K562 (cell line): Measurements from ENCODE around the gene IDI2. TPM values are rescaled to one million over a fixed set of nuclear protein-coding genes. Genes with fewer than 3 reads are reported as not detected.
A peak's percentile ranks its signal among the peaks of the same experiment; 100 is the strongest.

Source experiments
- ATAC-seq: fragments of 200-7000 bp; cut with Tn5 transposase; 3 replicates; pipeline ENCODE4 v1.9.1; 2020; ENCODE audit warnings: moderate library complexity
- BruUV-seq: library from RNA; stranded (reverse); fragments of 400-500 nt; replicated peaks from 2 replicates; lab custom pipeline; 2021; lab: Mats Ljungman, UMichigan
- CTCF ChIA-PET: fragments of 300-600 bp; formaldehyde crosslinking; extraction: SDS; loops from one replicate; lab custom pipeline; 2021; ENCODE audit warnings: low intra/inter-chr PET ratio; lab: Yijun Ruan, JAX
- POLR2A ChIA-PET: fragments of 300-600, 350-650 bp; sonication (Branson Sonifier 250); formaldehyde crosslinking; extraction: SDS; loops from one replicate; lab custom pipeline; 2021; ENCODE audit warnings: antibody characterized with exemption, inconsistent platforms; lab: Yijun Ruan, JAX
- DNase-seq, 4 experiments: peaks; one replicate each; pipeline versions ENCODE4 v3.0.0 to v3.0.0-alpha.2; 2011 to 2018; ENCODE audit warnings: low spot score in 3 of 4, mixed read lengths in 3 of 4; ENCODE audit errors: extremely low read depth in 1 of 4
- FAIRE-seq: peaks from 2 replicates; lab custom pipeline; 2011; peaks lifted over from hg19 to GRCh38; lab: Jason Lieb, UNC
- H2AFZ ChIP-seq: 2 replicates; pipeline ENCODE4 v1.6.0; 2011; ENCODE audit warnings: low read depth, low read length, control low read depth, inconsistent platforms
- H3K27ac ChIP-seq: fragments of 200-600 bp; 3 replicates; pipeline ENCODE4 v1.8.0; 2011; ENCODE audit warnings: low read depth, mild to moderate bottlenecking, control low read depth, inconsistent platforms, low read length, moderate library complexity, mixed read lengths; ENCODE audit errors: extremely low read depth
- H3K27me3 ChIP-seq, 2 experiments: fragments of 300-600 bp in 1 of 2; 2 replicates in 1 of 2; 3 replicates in 1 of 2; pipeline versions ENCODE4 v1.6.0 to v1.8.0; 2011; ENCODE audit warnings: inconsistent platforms in 2 of 2, low read length in 2 of 2, mild to moderate bottlenecking in 1 of 2, mixed read lengths in 1 of 2, moderate library complexity in 1 of 2; ENCODE audit not compliant: control insufficient read depth in 2 of 2, insufficient read depth in 2 of 2
- H3K36me3 ChIP-seq: fragments of 300-600 bp; 3 replicates; pipeline ENCODE4 v1.8.0; 2011; ENCODE audit warnings: mild to moderate bottlenecking, low read length, inconsistent platforms; ENCODE audit not compliant: control insufficient read depth, insufficient read depth
- H3K4me1 ChIP-seq, 2 experiments: fragments of 200-600 bp in 1 of 2; replicated peaks in 1 of 2; 2 replicates in 1 of 2; 3 replicates in 1 of 2; pipeline versions ENCODE4 v1.5.1 to v1.8.0; 2011; ENCODE audit warnings: inconsistent platforms in 2 of 2, low read length in 2 of 2, mild to moderate bottlenecking in 1 of 2, mixed read lengths in 1 of 2, moderate library complexity in 1 of 2; ENCODE audit not compliant: control insufficient read depth in 2 of 2, insufficient read depth in 2 of 2
- H3K4me2 ChIP-seq: 2 replicates; pipeline ENCODE4 v1.6.1; 2011; ENCODE audit warnings: low read length, control low read depth, inconsistent platforms, mixed read lengths; ENCODE audit not compliant: insufficient read depth
- H3K4me3 ChIP-seq: fragments of 200-600 bp; sonication (generic), shearing (Covaris generic); 2 replicates; pipeline ENCODE4 v1.5.1; 2016; ENCODE audit warnings: control low read depth, inconsistent platforms
- H3K79me2 ChIP-seq: fragments of 200-600 bp; 3 replicates; pipeline ENCODE4 v1.8.0; 2011; ENCODE audit warnings: low read length, inconsistent platforms; ENCODE audit not compliant: control insufficient read depth, insufficient read depth
- H3K9ac ChIP-seq, 2 experiments: 2 replicates each; pipeline versions ENCODE4 v1.6.0 to v1.6.1; 2011; ENCODE audit warnings: low read depth in 2 of 2, low read length in 2 of 2, control low read depth in 1 of 2, inconsistent platforms in 1 of 2, mild to moderate bottlenecking in 1 of 2, mixed read lengths in 1 of 2; ENCODE audit not compliant: insufficient read depth in 1 of 2
- H3K9me1 ChIP-seq: one replicate; pipeline ENCODE4 v1.6.0; 2011; ENCODE audit warnings: inconsistent platforms, mild to moderate bottlenecking, low read length, moderate library complexity; ENCODE audit not compliant: control insufficient read depth, insufficient read depth
- H3K9me3 ChIP-seq: replicated peaks from 2 replicates; pipeline ENCODE4 v1.5.1; 2011; ENCODE audit warnings: low read depth, low read length, inconsistent platforms; ENCODE audit not compliant: control insufficient read depth, insufficient read depth
- H4K20me1 ChIP-seq: replicated peaks from 2 replicates; pipeline ENCODE4 v1.6.1; 2011; ENCODE audit warnings: low read length, inconsistent platforms, mixed read lengths; ENCODE audit not compliant: control insufficient read depth, insufficient read depth
- ARID4B ChIP-seq: sonication (generic); formaldehyde crosslinking; IDR thresholded peaks from 2 replicates; pipeline ENCODE4 v1.8.0; 2022; ENCODE audit warnings: mild to moderate bottlenecking, missing genetic modification reagents
- BACH1 ChIP-seq: fragments of 200-800 bp; sonication (Bioruptor generic); IDR thresholded peaks from 2 replicates; pipeline ENCODE4 v1.6.1; 2016; ENCODE audit warnings: missing genetic modification characterization, missing compliant biosample characterization
- C11orf30 ChIP-seq: fragments of 450-650 bp; IDR thresholded peaks from 2 replicates; pipeline ENCODE4 v1.6.1; 2016; ENCODE audit warnings: low read depth, mild to moderate bottlenecking
- CBFA2T2 ChIP-seq: fragments of 450-650 bp; conservative IDR thresholded peaks from 2 replicates; pipeline ENCODE4 v1.6.1; 2017; ENCODE audit warnings: mild to moderate bottlenecking
- CREB3L1 ChIP-seq: fragments of 450-650 bp; IDR thresholded peaks from 2 replicates; pipeline ENCODE4 v1.6.1; 2014; ENCODE audit warnings: low read depth, mild to moderate bottlenecking, moderate library complexity, borderline replicate concordance
- FOXM1 ChIP-seq, 2 experiments: fragments of 450-650 bp in 1 of 2; sonication (generic) in 1 of 2; formaldehyde crosslinking in 1 of 2; IDR thresholded peaks; 2 replicates each; pipeline versions ENCODE4 v1.6.1 to v1.9.0; 2017 to 2022; ENCODE audit warnings: low read depth in 2 of 2, mild to moderate bottlenecking in 2 of 2, missing genetic modification reagents in 1 of 2, moderate library complexity in 1 of 2
- LCOR ChIP-seq: sonication (generic); formaldehyde crosslinking; IDR thresholded peaks from 2 replicates; pipeline ENCODE4 v1.8.0; 2022; ENCODE audit warnings: mild to moderate bottlenecking, missing genetic modification reagents
- MECOM ChIP-seq: fragments of 250-450 bp; sonication (Bioruptor Pico); IDR thresholded peaks from 2 replicates; pipeline ENCODE4 v1.8.0; 2022; ENCODE audit warnings: inconsistent platforms
- MEF2A ChIP-seq: IDR thresholded peaks from 2 replicates; pipeline ENCODE4 v1.6.1; 2011; ENCODE audit warnings: low read depth, mild to moderate bottlenecking, low read length, moderate library complexity; ENCODE audit not compliant: control insufficient read depth
- MEF2D ChIP-seq: conservative IDR thresholded peaks from 2 replicates; pipeline ENCODE4 v1.6.1; 2016; ENCODE audit warnings: low read depth, missing genetic modification characterization, missing compliant biosample characterization
- MEIS2 ChIP-seq: fragments of 450-650 bp; IDR thresholded peaks from 2 replicates; pipeline ENCODE4 v1.6.1; 2014; ENCODE audit warnings: mild to moderate bottlenecking; ENCODE audit not compliant: partially characterized antibody
- NFIC ChIP-seq: fragments of 450-650 bp; IDR thresholded peaks from 2 replicates; pipeline ENCODE4 v1.6.1; 2017; ENCODE audit warnings: mild to moderate bottlenecking, inconsistent platforms
- SMARCA4 ChIP-seq: fragments of 450-650 bp; IDR thresholded peaks from 2 replicates; pipeline ENCODE4 v1.6.1; 2016
- TBL1XR1 ChIP-seq, 2 experiments: IDR thresholded peaks; 2 replicates each; pipeline ENCODE4 v1.6.1; 2012; ENCODE audit warnings: improper control_type of control experiment in 2 of 2, low read length in 2 of 2, mild to moderate bottlenecking in 1 of 2
- ZNF311 ChIP-seq: fragments of 250-450 bp; sonication (Bioruptor Pico); IDR thresholded peaks from 2 replicates; pipeline ENCODE4 v1.4.0; 2020; ENCODE audit warnings: mild to moderate bottlenecking, moderate library complexity
- ZNF695 ChIP-seq: fragments of 450-650 bp; formaldehyde crosslinking; IDR thresholded peaks from 2 replicates; pipeline ENCODE4 v1.4.0; 2020; ENCODE audit warnings: mild to moderate bottlenecking, moderate library complexity
- ZSCAN32 ChIP-seq: fragments of 450-650 bp; formaldehyde crosslinking; IDR thresholded peaks from 2 replicates; pipeline ENCODE4 v1.4.0; 2020; ENCODE audit warnings: mild to moderate bottlenecking, moderate library complexity
- WGBS: fragments of 100-300 bp; shearing (Covaris generic); methylation state at CpG from one replicate; pipeline ENCODE4 v1.1.6; 2016; ENCODE audit warnings: low coverage, mixed read lengths; ENCODE audit not compliant: insufficient coverage; ENCODE audit errors: missing lambda C conversion rate; 5-methylcytosine and 5-hydroxymethylcytosine counted together
- in situ Hi-C: fragments of 300-500 bp; cut with MboI; formaldehyde crosslinking; loops from 4 replicates; pipeline ENCODE4 v1.15.0; 2018; ENCODE audit warnings: inconsistent platforms, mixed read lengths
- intact Hi-C: fragments of 100-400 bp; cut with micrococcal nuclease; formaldehyde crosslinking; loops from 2 replicates; pipeline ENCODE4 v1.14.2; 2022
- polyA plus RNA-seq, 8 experiments: library from polyadenylated mRNA; depleted of rRNA in 4 of 8; stranded (reverse) in 5 of 8; unstranded in 3 of 8; fragments of >200 nt; fragmentation: Nextera tagmentation in 2 of 8; fragmentation: Illumina TruSeq in 1 of 8; extraction: Ambion mirVana in 2 of 8; extraction: Trizol in 1 of 8; gene quantifications; 2 replicates each; pipeline versions ENCODE4 v1.2.1 to v1.2.3, GENCODE V29; 2011 to 2014; ENCODE audit warnings: inconsistent platforms in 1 of 8, missing spikeins in 1 of 8
- total RNA-seq, 7 experiments: library from RNA; depleted of rRNA in 6 of 7; stranded (reverse); fragments of >200 nt in 6 of 7; fragmentation: Illumina TruSeq in 2 of 7; extraction: Trizol in 2 of 7; gene quantifications; 2 replicates each; pipeline versions ENCODE4 v1.2.1 to v1.2.3, GENCODE V29; 2011 to 2021; ENCODE audit warnings: low replicate concordance in 1 of 7

IDI2 gene
- total and polyA plus RNA-seq, 9 of the 15 experiments (the other 6 are each of a cell fraction or from before 2014, with no cell fraction given) = not detected

- ChIA-PET POLR2A (interaction anchor here (0.5 to 3.5 kb wide), 5 partner anchors 13 to 117 kb away, joined by 3 to 25 read pairs (median 3); no protein-coding TSS in a partner anchor), CTCF (no interaction called here)
- Histone ChIP-seq H3K36me3 (peaks cover 64% of the 10 kb centered on the region), H4K20me1 (peaks cover 27% of the 10 kb centered on the region), H3K9ac (0 out of 4 replicates have a peak overlapping the region, but pooled peaks of 1 of the 2 experiments have one; percentile 89), H3K4me1 (peaks cover 27 to 31% of the 10 kb centered on the region in 2 experiments), H3K27me3 (no peaks in the 10 kb centered on the region), H3K9me1 (peaks cover 10% of the 10 kb centered on the region), H3K27ac (no peak overlapping the region), H2AFZ (no peak overlapping the region), H3K4me3 (peak overlapping the region; percentile 94), H3K4me2 (peak overlapping the region; percentile 100), H3K79me2 (peaks cover 75% of the 10 kb centered on the region), H3K9me3 (no peaks in the 10 kb centered on the region)
- in situ Hi-C loops (no loop called here), intact Hi-C loops (loop anchor here (10.0 kb wide), 1 partner anchor 115 kb away; the partner anchor contains the start of gene LARP4B)
- 0% methylated on average over 5 of the region's 5 CpGs for WGBS
- DNase-seq (peak; percentile 52 to 79 (median 56)), ATAC-seq (no peak), FAIRE-seq (peak; percentile 60)
- no TSS peak for BruUV-seq
- no peak for TF ChIP-seq BACH1
- TF ChIP-seq ARID4B (CRISPR knock-in tag) = no peak
- TF ChIP-seq ZNF311 (CRISPR knock-in tag) = no peak
- TF ChIP-seq FOXM1 (IDR thresholded peaks at IDR 0.05; ENCODE audit: low read depth) = peak; percentile 42; the same call in 1 of the 2 replicates
- TF ChIP-seq FOXM1 (CRISPR knock-in tag; IDR thresholded peaks at IDR 0.05; ENCODE audit: low read depth) = no peak
- no peak for TF ChIP-seq C11orf30
- TF ChIP-seq LCOR (CRISPR knock-in tag) = no peak
- TF ChIP-seq MECOM (CRISPR knock-in tag) = no peak
- TF ChIP-seq MEIS2 = peak; percentile 96
- no peak for TF ChIP-seq CREB3L1
- peak; percentile 64 for TF ChIP-seq CBFA2T2
- TF ChIP-seq ZSCAN32 (CRISPR knock-in tag) = no peak
- no peak for TF ChIP-seq TBL1XR1 (IDR thresholded peaks at IDR 0.05; ENCODE audit: low read length in 2 of 2)
- TF ChIP-seq MEF2D (tag) = no peak
- no peak for TF ChIP-seq SMARCA4
- no peak for TF ChIP-seq ZNF695 (CRISPR knock-in tag)
- TF ChIP-seq NFIC = 0 out of 2 replicates have a peak, but pooled peaks have one; percentile 19
- no peak for TF ChIP-seq MEF2A
Observed at GRCh38 chr10:1050145-1050544, 24.5 kb upstream of the IDI2 start.
